Measurements from ENCODE around the gene CLDN17.

Gene CLDN17

GRCh38 chr21:30166705-30167104 lies at the start of gene CLDN17:
TSS of gene CLDN17 (minus strand) at chr21:30166805. CDS start at chr21:30166617, 188 bp downstream.
- no peak for DNase-seq

- no peak for DNase-seq
Observed at GRCh38 chr21:30216041-30216723, 49.6 kb upstream of the CLDN17 start, which contains the start of gene CLDN8. TSS of gene CLDN8 (minus strand) at chr21:30216097. CDS start at chr21:30215925, 172 bp downstream.

GRCh38 chr21:30211071-30211470 lies 44.5 kb upstream of the CLDN17 start:
- no peak for DNase-seq

GRCh38 chr21:30209601-30210000 lies 43.0 kb upstream of the CLDN17 start:
- DNase-seq = no peak

GRCh38 chr21:30207252-30207579 lies 40.6 kb upstream of the CLDN17 start:
- no peak for DNase-seq

GRCh38 chr21:30206551-30207251 lies 40.1 kb upstream of the CLDN17 start:
- no peak for DNase-seq

GRCh38 chr21:30200000-30200399 lies 33.4 kb upstream of the CLDN17 start:
- no peak for DNase-seq

GRCh38 chr21:30194701-30195299 lies 28.2 kb upstream of the CLDN17 start:
- DNase-seq = peak; percentile 27

GRCh38 chr21:30193201-30193600 lies 26.6 kb upstream of the CLDN17 start:
- DNase-seq = no peak

GRCh38 chr21:30190554-30190953 lies 23.9 kb upstream of the CLDN17 start:
- no peak for DNase-seq

GRCh38 chr21:30189773-30190172 lies 23.2 kb upstream of the CLDN17 start:
- no peak for DNase-seq

GRCh38 chr21:30186242-30186641 lies 19.6 kb upstream of the CLDN17 start:
- DNase-seq = no peak

- DNase-seq = no peak
Observed at GRCh38 chr21:30168086-30168485, 1.5 kb upstream of the CLDN17 start.

- DNase-seq = no peak
Observed at GRCh38 chr21:30166171-30166570, 434 bp downstream of the CLDN17 start.

- DNase-seq = no peak
Observed at GRCh38 chr21:30164796-30165195, 1.8 kb downstream of the CLDN17 start.

- DNase-seq = no peak
Observed at GRCh38 chr21:30153697-30154340, 12.8 kb downstream of the CLDN17 start.

- no peak for DNase-seq
Observed at GRCh38 chr21:30152792-30153191, 13.8 kb downstream of the CLDN17 start.

- DNase-seq = no peak
Observed at GRCh38 chr21:30148906-30149305, 17.7 kb downstream of the CLDN17 start.

GRCh38 chr21:30146558-30147282 lies 19.9 kb downstream of the CLDN17 start:
- no peak for DNase-seq

GRCh38 chr21:30138483-30138882 lies 28.1 kb downstream of the CLDN17 start:
- no peak for DNase-seq

GRCh38 chr21:30129246-30129645 lies 37.4 kb downstream of the CLDN17 start:
- DNase-seq = no peak

- DNase-seq = no peak
Observed at GRCh38 chr21:30126576-30126975, 40.0 kb downstream of the CLDN17 start.

GRCh38 chr21:30117631-30118030 lies 49.0 kb downstream of the CLDN17 start:
- DNase-seq = no peak

All from NCI-H1436 (cell line).